ENCODE data around the gene POLH. TPM values are rescaled to one million over a fixed set of nuclear protein-coding genes. Genes with fewer than 3 reads are reported as not detected.
A peak's percentile ranks its signal among the peaks of the same experiment; 100 is the strongest.

Gene POLH
- total RNA-seq, 1 donor from 2014 or later = 11.3 TPM

DNA sequence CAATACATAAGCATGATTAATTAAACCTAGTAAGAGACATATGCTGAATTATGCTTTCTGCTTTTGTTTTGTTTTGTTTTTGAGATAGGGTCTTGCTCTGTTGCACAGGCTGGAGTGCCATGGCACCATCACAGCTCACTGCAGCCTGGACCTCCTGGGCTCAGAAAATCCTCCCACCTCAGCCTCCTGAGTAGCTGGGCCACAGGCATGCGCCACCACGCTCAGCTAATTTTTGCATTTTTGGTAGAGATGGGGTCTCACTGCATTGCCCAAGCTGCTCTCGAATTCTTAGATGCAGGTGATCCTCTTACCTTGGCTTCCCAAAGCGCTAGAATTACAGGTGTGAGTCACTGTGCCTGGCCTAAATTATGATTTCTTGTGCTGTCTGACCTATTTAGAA is 4.0 kb upstream of the POLH start:
- no peak for DNase-seq (ENCODE audit: extremely low spot score in 2 of 2)
- TF ChIP-seq POLR2AphosphoS5 (IDR thresholded peaks at IDR 0.05; ENCODE audit: insufficient read depth in 1 of 2, low read depth in 1 of 2) = no peak
- TF ChIP-seq, protein P1, sequence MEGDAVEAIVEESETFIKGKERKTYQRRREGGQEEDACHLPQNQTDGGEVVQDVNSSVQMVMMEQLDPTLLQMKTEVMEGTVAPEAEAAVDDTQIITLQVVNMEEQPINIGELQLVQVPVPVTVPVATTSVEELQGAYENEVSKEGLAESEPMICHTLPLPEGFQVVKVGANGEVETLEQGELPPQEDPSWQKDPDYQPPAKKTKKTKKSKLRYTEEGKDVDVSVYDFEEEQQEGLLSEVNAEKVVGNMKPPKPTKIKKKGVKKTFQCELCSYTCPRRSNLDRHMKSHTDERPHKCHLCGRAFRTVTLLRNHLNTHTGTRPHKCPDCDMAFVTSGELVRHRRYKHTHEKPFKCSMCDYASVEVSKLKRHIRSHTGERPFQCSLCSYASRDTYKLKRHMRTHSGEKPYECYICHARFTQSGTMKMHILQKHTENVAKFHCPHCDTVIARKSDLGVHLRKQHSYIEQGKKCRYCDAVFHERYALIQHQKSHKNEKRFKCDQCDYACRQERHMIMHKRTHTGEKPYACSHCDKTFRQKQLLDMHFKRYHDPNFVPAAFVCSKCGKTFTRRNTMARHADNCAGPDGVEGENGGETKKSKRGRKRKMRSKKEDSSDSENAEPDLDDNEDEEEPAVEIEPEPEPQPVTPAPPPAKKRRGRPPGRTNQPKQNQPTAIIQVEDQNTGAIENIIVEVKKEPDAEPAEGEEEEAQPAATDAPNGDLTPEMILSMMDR (IDR thresholded peaks at IDR 0.05) = no peak
- TF ChIP-seq POLR2A (IDR thresholded peaks at IDR 0.05) = no peak
- peaks cover 0 to 42% of the 10 kb centered on the region in 2 donors for H3K36me3 ChIP-seq
- no peak overlapping the region for H3K4me3 ChIP-seq
- no peak overlapping the region for H3K27ac ChIP-seq
- H3K9me3 ChIP-seq = no peaks in the 10 kb centered on the region
- intact Hi-C loops (cut with DNase I) = no loop called here
- no peaks in the 10 kb centered on the region for H3K27me3 ChIP-seq
- peaks cover 16% of the 10 kb centered on the region for H3K4me1 ChIP-seq

DNA sequence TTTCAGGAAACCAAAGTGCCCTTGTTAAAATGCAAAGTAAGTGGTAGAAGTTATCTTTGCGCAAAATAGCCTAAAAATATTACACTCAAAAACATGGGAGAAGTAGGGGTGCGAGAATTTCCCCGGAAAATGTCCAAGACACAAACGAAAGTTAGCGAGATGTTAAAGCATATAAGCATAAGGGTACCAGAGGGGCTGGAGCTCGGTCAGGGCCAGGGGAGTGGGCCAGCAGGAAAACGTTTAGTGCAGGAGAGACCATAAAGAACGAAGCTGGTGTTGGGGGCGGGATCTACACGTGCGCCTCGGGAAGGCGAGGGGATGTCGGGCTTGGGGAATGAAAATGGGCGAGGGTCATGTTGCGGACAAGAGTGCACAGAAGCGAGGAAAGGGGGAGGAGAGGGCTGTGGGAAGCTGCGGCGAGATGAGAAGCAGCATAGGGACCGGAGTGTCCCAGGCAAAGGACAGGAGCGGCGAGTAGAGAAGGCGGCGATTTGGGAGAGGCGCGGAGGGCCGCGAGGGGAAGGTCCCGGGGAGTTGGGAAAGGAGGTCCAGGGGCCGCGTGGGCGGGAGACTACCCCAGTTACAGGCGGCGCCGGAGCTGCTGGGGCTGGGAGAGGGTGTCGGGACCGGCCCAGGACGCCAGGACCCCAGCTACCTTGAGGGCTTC is 747 bp upstream of the POLH start:
- Histone ChIP-seq H3K36me3 (peaks cover 0 to 14% of the 10 kb centered on the region in 2 donors), H3K9me3 (no peaks in the 10 kb centered on the region), H3K27me3 (no peaks in the 10 kb centered on the region), H3K4me1 (peaks cover 28% of the 10 kb centered on the region), H3K27ac (peak overlapping the region; percentile 47), H3K4me3 (peak overlapping the region; percentile 87 to 90)
- intact Hi-C loops (cut with DNase I) = no loop called here
- TF ChIP-seq POLR2AphosphoS5 (IDR thresholded peaks at IDR 0.05; ENCODE audit: insufficient read depth in 1 of 2, low read depth in 1 of 2) (no peak), POLR2A (IDR thresholded peaks at IDR 0.05) (no peak)
- TF ChIP-seq, protein P1 (IDR thresholded peaks at IDR 0.05) = no peak
- peak in 1 of 2 donors; percentile 87 for DNase-seq (ENCODE audit: extremely low spot score in 2 of 2)

DNA sequence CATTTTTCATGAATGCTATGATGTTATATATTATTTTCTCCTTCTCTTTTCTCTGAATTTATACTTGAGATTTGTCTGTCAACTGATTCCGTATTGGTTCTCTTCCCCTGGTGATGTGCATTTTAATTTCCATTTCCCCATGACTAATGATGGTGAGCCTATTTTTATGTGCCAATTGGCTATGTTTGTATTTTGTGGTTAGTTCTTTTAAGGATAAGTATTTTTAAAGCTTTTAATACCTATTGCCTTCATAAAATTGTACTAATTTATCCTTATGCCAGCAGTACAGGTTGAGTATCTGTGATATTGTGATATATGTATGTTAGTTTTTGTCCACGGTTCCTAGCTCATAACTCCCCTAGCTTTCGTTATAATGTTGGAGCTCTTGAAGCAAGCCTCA is 2.8 kb downstream of the POLH start:
- no peaks in the 10 kb centered on the region for H3K27me3 ChIP-seq
- no peak overlapping the region for H3K4me3 ChIP-seq
- H3K4me1 ChIP-seq = peaks cover 28% of the 10 kb centered on the region
- TF ChIP-seq POLR2A (IDR thresholded peaks at IDR 0.05) (no peak), POLR2AphosphoS5 (IDR thresholded peaks at IDR 0.05; ENCODE audit: insufficient read depth in 1 of 2, low read depth in 1 of 2) (no peak)
- TF ChIP-seq, protein P1 (IDR thresholded peaks at IDR 0.05) = no peak
- no peak for DNase-seq (ENCODE audit: extremely low spot score in 2 of 2)
- intact Hi-C loops (cut with DNase I) = no loop called here
- peaks cover 0 to 3% of the 10 kb centered on the region in 2 donors for H3K36me3 ChIP-seq
- H3K27ac ChIP-seq = no peak overlapping the region
- H3K9me3 ChIP-seq = no peaks in the 10 kb centered on the region

DNA sequence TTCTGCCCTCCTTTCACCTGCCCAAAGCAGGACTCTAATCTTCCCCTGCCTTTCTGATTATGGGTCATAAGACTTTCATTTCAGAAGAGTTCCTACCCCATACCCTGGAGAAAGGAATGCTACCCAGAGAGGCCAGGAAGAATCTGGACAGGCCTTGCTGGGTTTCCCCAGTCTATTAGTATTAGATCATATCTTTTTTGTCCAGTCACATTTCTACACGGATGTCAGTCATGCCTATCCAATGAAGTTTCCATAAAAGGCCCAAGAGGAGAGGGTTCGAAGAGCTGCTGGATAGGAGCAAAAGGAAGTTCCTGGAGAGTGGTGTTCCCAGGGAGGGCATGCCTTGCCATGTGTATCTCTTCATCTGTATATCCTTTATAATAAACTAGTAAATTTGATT is 3.2 kb downstream of the POLH start:
- H3K27ac ChIP-seq = no peak overlapping the region
- no peaks in the 10 kb centered on the region for H3K9me3 ChIP-seq
- peaks cover 0 to 7% of the 10 kb centered on the region in 2 donors for H3K36me3 ChIP-seq
- TF ChIP-seq POLR2A (IDR thresholded peaks at IDR 0.05) = no peak
- TF ChIP-seq POLR2AphosphoS5 (IDR thresholded peaks at IDR 0.05; ENCODE audit: insufficient read depth in 1 of 2, low read depth in 1 of 2) = no peak
- TF ChIP-seq, protein P1 (IDR thresholded peaks at IDR 0.05) = no peak
- no peak for DNase-seq (ENCODE audit: extremely low spot score in 2 of 2)
- H3K4me3 ChIP-seq = no peak overlapping the region
- peaks cover 28% of the 10 kb centered on the region for H3K4me1 ChIP-seq
- H3K27me3 ChIP-seq = no peaks in the 10 kb centered on the region
- intact Hi-C loops (cut with DNase I) = no loop called here

DNA sequence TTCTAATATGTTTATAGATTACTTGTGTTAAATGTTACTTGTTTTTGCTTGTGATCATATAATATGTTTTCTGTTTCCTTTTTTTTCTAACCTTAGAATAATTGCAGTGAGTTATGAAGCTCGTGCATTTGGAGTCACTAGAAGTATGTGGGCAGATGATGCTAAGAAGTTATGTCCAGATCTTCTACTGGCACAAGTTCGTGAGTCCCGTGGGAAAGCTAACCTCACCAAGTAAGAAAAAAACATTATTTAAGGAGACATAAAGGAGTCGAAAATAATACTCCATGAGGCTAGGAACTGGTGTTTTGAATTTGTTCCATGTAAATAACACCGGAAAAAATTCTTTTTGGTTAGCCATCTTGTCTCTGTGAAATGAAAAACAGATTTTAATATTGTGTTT is 6.9 kb downstream of the POLH start:
- peaks cover 4% of the 10 kb centered on the region for H3K4me1 ChIP-seq
- H3K9me3 ChIP-seq = no peaks in the 10 kb centered on the region
- no peak overlapping the region for H3K4me3 ChIP-seq
- H3K27ac ChIP-seq = no peak overlapping the region
- peaks cover 0 to 29% of the 10 kb centered on the region in 2 donors for H3K36me3 ChIP-seq
- no peaks in the 10 kb centered on the region for H3K27me3 ChIP-seq
- no peak for DNase-seq (ENCODE audit: extremely low spot score in 2 of 2)
- TF ChIP-seq, protein P1 (IDR thresholded peaks at IDR 0.05) = no peak
- TF ChIP-seq POLR2A (IDR thresholded peaks at IDR 0.05) = no peak
- TF ChIP-seq POLR2AphosphoS5 (IDR thresholded peaks at IDR 0.05; ENCODE audit: insufficient read depth in 1 of 2, low read depth in 1 of 2) = no peak
- intact Hi-C loops (cut with DNase I) = no loop called here
